ENCODE measurements around the gene MAP7. TPM values are rescaled to one million over a fixed set of nuclear protein-coding genes. Genes with fewer than 3 reads are reported as not detected.

The MAP7 gene
- total RNA-seq, 4 donors from 2014 or later: 0.84 to 1.5 (median 1.4) TPM

DNA sequence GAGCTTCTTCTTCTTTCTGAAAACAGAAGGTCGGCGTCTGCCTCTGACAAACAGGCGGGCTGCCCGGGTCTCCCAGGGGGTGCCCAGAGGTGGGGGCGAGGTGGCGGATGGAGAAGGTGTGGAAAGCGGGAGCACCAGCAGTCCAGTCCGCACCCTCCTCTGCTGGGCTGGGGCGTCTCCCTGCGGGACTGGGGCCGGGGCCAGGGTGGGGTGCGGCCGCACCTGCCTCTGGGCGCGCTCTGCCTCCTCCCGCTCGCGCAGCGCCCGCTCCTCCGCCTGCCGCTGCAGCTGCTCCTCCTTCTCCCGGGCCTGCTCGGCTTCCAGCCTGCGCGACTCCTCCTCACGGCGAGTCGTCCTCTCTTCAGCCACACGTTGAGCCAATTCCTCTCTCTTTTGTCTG is 189.4 kb downstream of the MAP7 start:
- Histone ChIP-seq H3K36me3 (peaks cover 0 to 5% (median 0%) of the 10 kb centered on the region in 3 donors), H3K9me3 (no peaks in the 10 kb centered on the region), H3K4me1 (peaks cover 0 to 3% (median 0%) of the 10 kb centered on the region in 4 donors), H3K27me3 (no peaks in the 10 kb centered on the region), H3K4me3 (no peak overlapping the region), H3K27ac (no peak overlapping the region)
- TF ChIP-seq EP300 (IDR thresholded peaks at IDR 0.05) (no peak), POLR2A (IDR thresholded peaks at IDR 0.05) (no peak)
- TF ChIP-seq, protein P1, sequence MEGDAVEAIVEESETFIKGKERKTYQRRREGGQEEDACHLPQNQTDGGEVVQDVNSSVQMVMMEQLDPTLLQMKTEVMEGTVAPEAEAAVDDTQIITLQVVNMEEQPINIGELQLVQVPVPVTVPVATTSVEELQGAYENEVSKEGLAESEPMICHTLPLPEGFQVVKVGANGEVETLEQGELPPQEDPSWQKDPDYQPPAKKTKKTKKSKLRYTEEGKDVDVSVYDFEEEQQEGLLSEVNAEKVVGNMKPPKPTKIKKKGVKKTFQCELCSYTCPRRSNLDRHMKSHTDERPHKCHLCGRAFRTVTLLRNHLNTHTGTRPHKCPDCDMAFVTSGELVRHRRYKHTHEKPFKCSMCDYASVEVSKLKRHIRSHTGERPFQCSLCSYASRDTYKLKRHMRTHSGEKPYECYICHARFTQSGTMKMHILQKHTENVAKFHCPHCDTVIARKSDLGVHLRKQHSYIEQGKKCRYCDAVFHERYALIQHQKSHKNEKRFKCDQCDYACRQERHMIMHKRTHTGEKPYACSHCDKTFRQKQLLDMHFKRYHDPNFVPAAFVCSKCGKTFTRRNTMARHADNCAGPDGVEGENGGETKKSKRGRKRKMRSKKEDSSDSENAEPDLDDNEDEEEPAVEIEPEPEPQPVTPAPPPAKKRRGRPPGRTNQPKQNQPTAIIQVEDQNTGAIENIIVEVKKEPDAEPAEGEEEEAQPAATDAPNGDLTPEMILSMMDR (IDR thresholded peaks at IDR 0.05): no peak
- DNase-seq (ENCODE audit: low spot score in 2 of 2): no peak
- 92 to 96% methylated on average over 30 of the region's 30 CpGs for WGBS, 2 donors

DNA sequence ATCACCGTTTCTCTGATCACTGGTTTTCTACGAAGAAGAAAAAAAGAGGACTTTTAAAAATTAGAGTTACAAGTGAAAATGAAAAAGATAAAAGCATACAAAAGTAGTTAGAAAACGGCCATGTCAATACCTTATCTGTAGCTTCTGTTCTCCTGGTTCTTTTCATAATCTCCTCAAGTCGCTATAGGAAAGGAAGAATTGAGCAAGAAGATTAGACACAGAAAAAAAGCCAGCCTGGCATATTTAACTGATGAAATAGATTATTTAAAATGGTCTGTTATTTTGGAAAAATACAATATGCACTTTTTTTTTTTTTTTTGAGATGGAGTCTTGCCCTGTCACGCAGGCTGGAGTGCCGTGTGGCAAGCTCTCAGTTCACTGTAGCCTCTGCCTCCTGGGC is 190.4 kb downstream of the MAP7 start:
- no peak for DNase-seq (ENCODE audit: low spot score in 2 of 2)
- H3K4me1 ChIP-seq: no peaks in the 10 kb centered on the region
- H3K36me3 ChIP-seq: peaks cover 0 to 5% (median 0%) of the 10 kb centered on the region in 3 donors
- WGBS, 2 donors: 87 to 88% methylated on average over 6 of the region's 6 CpGs
- H3K9me3 ChIP-seq: no peaks in the 10 kb centered on the region
- no peaks in the 10 kb centered on the region for H3K27me3 ChIP-seq
- H3K4me3 ChIP-seq: no peak overlapping the region
- TF ChIP-seq, protein P1 (IDR thresholded peaks at IDR 0.05): no peak
- TF ChIP-seq POLR2A (IDR thresholded peaks at IDR 0.05) (no peak), EP300 (IDR thresholded peaks at IDR 0.05) (no peak)
- H3K27ac ChIP-seq: no peak overlapping the region

DNA sequence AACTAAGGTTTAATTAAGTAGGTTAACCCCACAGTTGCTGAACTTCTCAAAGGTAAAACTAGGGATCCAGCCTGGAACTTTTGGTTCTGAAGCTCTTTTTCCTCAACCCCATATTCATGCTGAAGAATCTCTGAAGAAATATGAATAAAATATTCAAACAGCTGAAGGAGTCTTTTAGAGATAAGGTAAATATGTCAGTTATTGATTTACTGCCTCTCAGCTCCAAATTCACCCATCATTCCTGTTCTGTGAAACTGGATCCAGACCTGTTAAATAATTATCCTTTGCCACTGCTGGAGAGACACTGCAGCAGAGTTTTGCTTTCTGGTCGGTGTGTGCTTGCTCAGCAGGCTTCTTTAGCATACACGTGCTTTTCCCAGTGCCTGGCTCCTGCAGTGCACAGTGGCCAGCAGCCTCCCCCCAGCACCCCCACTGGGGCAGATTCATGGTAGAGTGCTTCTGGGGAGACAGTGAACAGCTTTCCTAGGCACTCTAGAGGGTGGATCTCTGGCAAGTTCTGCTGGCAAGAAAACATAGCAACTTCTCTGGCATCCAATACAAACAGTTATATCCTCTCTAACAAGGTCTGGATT is 198.6 kb downstream of the MAP7 start:
- no peak for TF ChIP-seq POLR2A (IDR thresholded peaks at IDR 0.05)
- no peak for TF ChIP-seq EP300 (IDR thresholded peaks at IDR 0.05)
- TF ChIP-seq, protein P1 (IDR thresholded peaks at IDR 0.05): no peak
- no peak for DNase-seq (ENCODE audit: low spot score in 2 of 2)
- Histone ChIP-seq H3K9me3 (no peaks in the 10 kb centered on the region), H3K27ac (no peak overlapping the region), H3K36me3 (no peaks in the 10 kb centered on the region), H3K4me1 (no peaks in the 10 kb centered on the region), H3K4me3 (no peak overlapping the region), H3K27me3 (no peaks in the 10 kb centered on the region)
- WGBS, 2 donors: 16 to 38% methylated on average over 2 of the region's 2 CpGs

GRCh38 chr6:136350914-136351313 is 199.3 kb downstream of the MAP7 start:
- DNase-seq (ENCODE audit: low spot score in 2 of 2): no peak
- WGBS, 2 donors: 59% methylated on average over 3 of the region's 3 CpGs
- TF ChIP-seq EP300 (IDR thresholded peaks at IDR 0.05): no peak
- TF ChIP-seq POLR2A (IDR thresholded peaks at IDR 0.05): no peak
- TF ChIP-seq, protein P1 (IDR thresholded peaks at IDR 0.05): no peak
- Histone ChIP-seq H3K27me3 (no peaks in the 10 kb centered on the region), H3K9me3 (no peaks in the 10 kb centered on the region), H3K36me3 (no peaks in the 10 kb centered on the region), H3K27ac (no peak overlapping the region), H3K4me1 (no peaks in the 10 kb centered on the region), H3K4me3 (no peak overlapping the region)

- DNase-seq (ENCODE audit: low spot score in 2 of 2): peak in 1 of 2 donors; percentile 54
- no peaks in the 10 kb centered on the region for H3K36me3 ChIP-seq
- H3K27me3 ChIP-seq: no peaks in the 10 kb centered on the region
- H3K4me3 ChIP-seq: no peak overlapping the region
- WGBS, 2 donors: 54 to 58% methylated on average over 2 of the region's 2 CpGs
- H3K4me1 ChIP-seq: no peaks in the 10 kb centered on the region
- TF ChIP-seq, protein P1 (IDR thresholded peaks at IDR 0.05): no peak
- TF ChIP-seq EP300 (IDR thresholded peaks at IDR 0.05): no peak
- no peak for TF ChIP-seq POLR2A (IDR thresholded peaks at IDR 0.05)
- no peaks in the 10 kb centered on the region for H3K9me3 ChIP-seq
- H3K27ac ChIP-seq: no peak overlapping the region
Observed at GRCh38 chr6:136347847-136348246, 202.4 kb downstream of the MAP7 start.
